Endometrium (tissue), 2 donors: ENCODE measurements around the gene IMP4.
"Not testable (repeated sequence)": the region's sequence is repeated elsewhere in the genome, so short reads cannot be mapped to it uniquely, and the experiment has no call there.

Experiments
- FAIRE-seq: peaks from 2 replicates; lab custom pipeline; 2012; peaks lifted over from hg19 to GRCh38; lab: Jason Lieb, UNC
- donor health status: control.
- donor health status: control.

Gene IMP4, protein sequence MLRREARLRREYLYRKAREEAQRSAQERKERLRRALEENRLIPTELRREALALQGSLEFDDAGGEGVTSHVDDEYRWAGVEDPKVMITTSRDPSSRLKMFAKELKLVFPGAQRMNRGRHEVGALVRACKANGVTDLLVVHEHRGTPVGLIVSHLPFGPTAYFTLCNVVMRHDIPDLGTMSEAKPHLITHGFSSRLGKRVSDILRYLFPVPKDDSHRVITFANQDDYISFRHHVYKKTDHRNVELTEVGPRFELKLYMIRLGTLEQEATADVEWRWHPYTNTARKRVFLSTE

GRCh38 chr2:130342533-130343275 lies at the start of gene IMP4:
IMP4 (plus strand) TSS chr2:130342897; CDS start chr2:130342933, 36 bp downstream.
- FAIRE-seq: peak; percentile 94

GRCh38 chr2:130300258-130300969 lies 42.3 kb upstream of the IMP4 start:
- FAIRE-seq: no peak

GRCh38 chr2:130300970-130301348 lies 41.7 kb upstream of the IMP4 start:
- FAIRE-seq: no peak

- no peak for FAIRE-seq
Measured at GRCh38 chr2:130302164-130302886, 40.4 kb upstream of the IMP4 start.

- no peak for FAIRE-seq
Measured at GRCh38 chr2:130303169-130303568, 39.5 kb upstream of the IMP4 start.

- no peak for FAIRE-seq
Measured at GRCh38 chr2:130304726-130305125, 38.0 kb upstream of the IMP4 start.

DNA sequence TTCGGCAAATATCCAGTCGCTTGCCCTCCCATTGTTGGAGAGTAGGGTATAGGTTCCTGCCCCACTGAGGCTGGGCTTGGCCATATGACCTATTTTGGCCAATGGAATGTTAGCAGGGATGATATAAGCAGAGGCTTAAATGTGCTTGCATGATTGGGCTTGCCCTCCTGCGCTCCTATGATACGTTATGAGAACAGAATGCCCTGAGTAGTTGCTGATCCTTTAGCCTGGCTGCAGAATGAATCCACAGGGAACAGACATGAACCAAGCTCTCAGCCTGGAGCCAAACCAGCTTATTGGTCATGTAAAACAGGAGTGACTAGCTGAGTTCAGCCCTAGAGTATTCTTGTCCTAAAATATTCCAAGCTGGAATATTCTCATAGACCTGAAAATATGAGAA lies 34.8 kb upstream of the IMP4 start:
- FAIRE-seq: no peak

GRCh38 chr2:130310881-130311280 lies 31.8 kb upstream of the IMP4 start:
- FAIRE-seq: no peak

DNA sequence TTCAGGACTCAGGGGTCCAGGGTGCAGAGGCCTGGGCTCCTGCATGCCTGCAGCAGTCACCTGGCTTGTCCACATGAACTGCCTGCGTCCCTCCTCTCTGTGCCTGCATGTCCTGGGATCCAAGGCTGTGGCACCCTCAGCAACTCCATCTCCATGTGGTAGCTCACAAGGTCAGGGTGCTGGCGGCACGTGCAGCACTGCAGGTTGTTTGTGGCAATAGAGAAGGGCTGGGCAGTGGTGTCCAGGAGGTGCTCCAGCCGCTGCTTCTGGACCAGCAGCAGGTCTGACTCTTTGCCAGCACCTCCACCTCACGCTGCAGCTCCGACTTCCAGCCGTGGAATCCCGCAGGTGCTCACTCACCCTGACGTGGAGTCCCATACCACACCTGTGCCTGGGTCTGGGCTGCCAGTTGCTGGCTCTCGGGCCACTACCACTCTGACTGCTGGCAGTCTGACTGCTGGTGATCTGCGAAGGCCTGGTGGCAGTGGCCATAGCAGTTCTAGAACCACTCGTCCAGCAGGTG lies 28.8 kb upstream of the IMP4 start:
- no peak for FAIRE-seq

DNA sequence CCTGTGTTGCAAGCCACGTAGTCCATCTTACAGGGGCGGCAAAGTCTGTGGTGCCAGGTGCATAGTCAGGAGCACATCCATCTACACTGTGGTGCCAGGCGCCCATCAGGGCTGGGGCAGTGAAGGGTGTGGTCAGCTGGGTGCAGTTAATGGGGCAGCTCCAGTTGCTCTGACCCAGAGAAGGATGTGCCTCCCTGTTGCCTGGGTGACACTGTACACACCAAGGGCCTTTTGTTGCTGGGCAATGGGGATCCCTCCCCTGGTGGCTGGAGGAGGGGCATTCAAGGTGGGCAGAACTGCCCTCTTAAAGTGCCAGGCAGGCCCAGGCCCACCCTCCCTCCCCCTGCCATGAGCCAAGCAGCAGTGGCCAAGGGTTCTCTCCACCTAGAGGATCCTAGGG lies 28.3 kb upstream of the IMP4 start:
- FAIRE-seq: no peak

- FAIRE-seq: no peak
Measured at GRCh38 chr2:130316596-130316995, 26.1 kb upstream of the IMP4 start.

GRCh38 chr2:130318906-130319305 lies 23.8 kb upstream of the IMP4 start:
- no peak for FAIRE-seq

DNA sequence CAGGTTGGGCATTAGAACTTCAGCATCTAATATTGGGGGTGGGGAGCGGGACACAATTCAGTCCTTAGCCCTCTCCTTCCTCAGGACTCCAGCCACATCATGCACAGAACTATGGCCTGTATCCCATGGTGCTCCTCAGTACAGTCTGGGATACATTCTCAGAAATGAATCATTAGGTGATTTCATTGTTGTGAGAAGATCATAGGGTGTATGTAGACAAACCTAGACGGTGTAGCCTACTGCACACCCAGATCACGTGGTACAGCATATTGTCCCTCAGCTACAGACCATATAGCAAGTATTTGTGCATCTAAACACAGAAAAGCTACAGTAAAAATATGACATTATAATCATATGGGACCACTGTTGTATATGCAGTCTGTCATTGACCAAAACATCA lies 23.2 kb upstream of the IMP4 start:
- no peak for FAIRE-seq

- no peak for FAIRE-seq
Measured at GRCh38 chr2:130327703-130328527, 14.8 kb upstream of the IMP4 start.

DNA sequence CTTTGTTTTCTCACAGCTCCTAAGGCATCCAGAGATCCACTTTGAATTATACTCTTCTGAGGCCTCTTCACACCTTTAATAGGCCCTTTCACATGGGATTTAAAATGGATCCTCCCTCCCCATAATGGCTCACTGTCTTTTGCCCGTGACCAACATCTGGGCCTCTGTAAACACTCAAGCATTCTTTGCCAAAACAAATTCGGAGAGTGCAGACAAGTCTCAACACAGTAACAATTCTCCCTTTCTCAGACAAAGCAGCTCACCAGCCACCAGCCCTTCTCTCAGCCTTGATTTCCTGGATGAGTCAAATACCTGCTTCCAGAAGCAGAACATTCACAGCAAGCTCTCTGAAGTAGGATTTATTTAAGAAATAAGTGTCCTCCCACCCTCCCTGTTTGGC lies 14.0 kb upstream of the IMP4 start:
- FAIRE-seq: no peak

GRCh38 chr2:130332271-130333073 lies 10.2 kb upstream of the IMP4 start:
- FAIRE-seq: peak; percentile 61

- not testable (repeated sequence) for FAIRE-seq
Measured at GRCh38 chr2:130333253-130333652, 9.4 kb upstream of the IMP4 start.

DNA sequence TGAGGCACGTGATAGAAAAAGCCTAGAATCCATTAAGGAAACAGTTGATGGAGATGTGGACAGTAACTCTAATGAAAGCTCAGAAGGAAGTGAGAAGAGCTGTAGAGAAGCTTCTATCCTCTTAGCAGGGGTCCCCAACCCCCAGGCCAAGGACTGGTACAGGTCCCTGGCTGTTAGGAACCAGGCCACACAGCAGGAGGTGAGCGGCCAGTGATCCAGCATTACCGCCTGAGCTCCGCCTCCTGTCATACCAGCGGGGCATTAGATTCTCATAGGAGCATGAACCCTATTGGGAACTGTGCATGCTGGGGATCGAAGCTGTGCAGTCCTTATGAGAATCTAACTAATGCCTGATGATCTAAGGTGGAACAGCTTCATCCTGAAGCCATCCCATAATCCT lies 8.7 kb upstream of the IMP4 start:
- no peak for FAIRE-seq

GRCh38 chr2:130335226-130335625 lies 7.5 kb upstream of the IMP4 start:
- no peak for FAIRE-seq

GRCh38 chr2:130336150-130336876 lies 6.4 kb upstream of the IMP4 start:
- no peak for FAIRE-seq
